ENCODE measurements around the gene KITLG.

DNA sequence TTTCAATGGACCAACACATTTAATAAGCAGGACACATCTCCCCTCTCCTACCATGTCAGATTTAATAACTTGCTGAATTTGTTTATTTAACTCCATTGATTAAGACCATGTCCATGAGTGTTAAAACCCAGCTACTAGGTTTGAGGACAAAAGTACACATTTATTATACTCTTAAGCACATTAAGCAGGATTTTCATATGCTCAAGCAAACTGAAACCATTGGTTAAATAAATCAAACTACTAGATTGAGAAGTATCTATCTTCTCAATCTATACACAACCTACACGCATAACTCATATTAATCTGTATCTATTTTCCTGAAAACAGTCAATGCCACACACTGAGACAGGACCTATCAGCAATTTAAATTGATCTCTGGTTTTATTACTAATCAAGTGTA, 85.2 kb downstream of the KITLG start:
- TF ChIP-seq POLR2AphosphoS5 (IDR thresholded peaks at IDR 0.05) (no peak), POLR2A (IDR thresholded peaks at IDR 0.05) (no peak)
- TF ChIP-seq, protein P1, sequence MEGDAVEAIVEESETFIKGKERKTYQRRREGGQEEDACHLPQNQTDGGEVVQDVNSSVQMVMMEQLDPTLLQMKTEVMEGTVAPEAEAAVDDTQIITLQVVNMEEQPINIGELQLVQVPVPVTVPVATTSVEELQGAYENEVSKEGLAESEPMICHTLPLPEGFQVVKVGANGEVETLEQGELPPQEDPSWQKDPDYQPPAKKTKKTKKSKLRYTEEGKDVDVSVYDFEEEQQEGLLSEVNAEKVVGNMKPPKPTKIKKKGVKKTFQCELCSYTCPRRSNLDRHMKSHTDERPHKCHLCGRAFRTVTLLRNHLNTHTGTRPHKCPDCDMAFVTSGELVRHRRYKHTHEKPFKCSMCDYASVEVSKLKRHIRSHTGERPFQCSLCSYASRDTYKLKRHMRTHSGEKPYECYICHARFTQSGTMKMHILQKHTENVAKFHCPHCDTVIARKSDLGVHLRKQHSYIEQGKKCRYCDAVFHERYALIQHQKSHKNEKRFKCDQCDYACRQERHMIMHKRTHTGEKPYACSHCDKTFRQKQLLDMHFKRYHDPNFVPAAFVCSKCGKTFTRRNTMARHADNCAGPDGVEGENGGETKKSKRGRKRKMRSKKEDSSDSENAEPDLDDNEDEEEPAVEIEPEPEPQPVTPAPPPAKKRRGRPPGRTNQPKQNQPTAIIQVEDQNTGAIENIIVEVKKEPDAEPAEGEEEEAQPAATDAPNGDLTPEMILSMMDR (IDR thresholded peaks at IDR 0.05) = no peak
